Testis (tissue), 3 donors: ENCODE data around the gene QPRT. TPM values are rescaled to one million over a fixed set of nuclear protein-coding genes. Genes with fewer than 3 reads are reported as not detected.

Source experiments
- DNase-seq: peaks from one replicate; pipeline ENCODE4 v3.0.0-alpha.2; 2019
- H3K27ac ChIP-seq, 2 donors: fragments of 200-600 bp; sonication (generic); one replicate each; pipeline ENCODE4 v1.5.1; 2019
- H3K27me3 ChIP-seq: fragments of 200-600 bp; sonication (generic); one replicate; pipeline ENCODE4 v1.5.1; 2019
- H3K36me3 ChIP-seq: fragments of 200-600 bp; sonication (generic); one replicate; pipeline ENCODE4 v1.5.1; 2017; ENCODE audit warnings: low read depth; ENCODE audit errors: missing control alignments
- H3K4me1 ChIP-seq: fragments of 200-600 bp; sonication (generic); one replicate; pipeline ENCODE4 v1.5.1; 2019
- H3K4me3 ChIP-seq, 2 donors: fragments of 200-600 bp; sonication (generic); one replicate each; pipeline ENCODE4 v1.5.1; 2017 to 2019
- H3K9me3 ChIP-seq: fragments of 200-600 bp; sonication (generic); one replicate; pipeline ENCODE4 v1.5.1; 2017
- CTCF ChIP-seq, 3 experiments: fragments of 450-650 bp in 2 of 3; fragments of 200-600 bp in 1 of 3; sonication (generic) in 1 of 3; IDR thresholded peaks; one replicate each; pipeline ENCODE4 v1.5.1; 2016 to 2019; ENCODE audit warnings: antibody characterized with exemption in 3 of 3, mild to moderate bottlenecking in 2 of 3, moderate library complexity in 1 of 3
- POLR2A ChIP-seq: fragments of 450-650 bp; IDR thresholded peaks from one replicate; pipeline ENCODE4 v1.6.1; 2017; ENCODE audit warnings: antibody characterized with exemption, mild to moderate bottlenecking, moderate library complexity
- WGBS, 2 donors: methylation state at CpG; one replicate each; pipeline ENCODE4 v1.1.5; 2018; 5-methylcytosine and 5-hydroxymethylcytosine counted together
- intact Hi-C: fragments of 100-400 bp; cut with DNase I; formaldehyde crosslinking; loops from one replicate; pipeline ENCODE4 v1.15.1; 2023; ENCODE audit warnings: low total_unique reads
- polyA plus RNA-seq: library from polyadenylated mRNA; stranded (reverse); fragments of 350-450 nt; fragmentation: Illumina TruSeq; extraction: RNeasy Lipid Tissue Mini Kit (QIAGEN cat#74804); gene quantifications from one replicate; pipeline ENCODE4 v1.2.3, GENCODE V29; 2014; ENCODE audit warnings: low read depth, low replicate concordance; ENCODE audit not compliant: insufficient read depth
- total RNA-seq, 2 donors: library from RNA; depleted of rRNA; stranded (reverse); fragments of >200 nt; gene quantifications; one replicate each; pipeline ENCODE4 v1.2.3, GENCODE V29; 2016

The QPRT gene
- total and polyA plus RNA-seq, 3 donors from 2014 or later: 4.3 to 13.6 (median 7.6) TPM

GRCh38 chr16:29643596-29643995 lies 35.4 kb upstream of the QPRT start:
- Histone ChIP-seq H3K4me3 (no peak overlapping the region), H3K27ac (no peak overlapping the region), H3K9me3 (no peaks in the 10 kb centered on the region), H3K36me3 (no peaks in the 10 kb centered on the region), H3K27me3 (no peaks in the 10 kb centered on the region), H3K4me1 (no peaks in the 10 kb centered on the region)
- 95 to 96% methylated on average over 7 of the region's 7 CpGs for WGBS, 2 donors
- intact Hi-C loops: no loop called here
- TF ChIP-seq CTCF (IDR thresholded peaks at IDR 0.05): no peak
- TF ChIP-seq POLR2A: no peak
- DNase-seq: no peak

GRCh38 chr16:29644338-29644857 lies 34.6 kb upstream of the QPRT start:
- Histone ChIP-seq H3K27ac (no peak overlapping the region), H3K27me3 (no peaks in the 10 kb centered on the region), H3K36me3 (no peaks in the 10 kb centered on the region), H3K9me3 (no peaks in the 10 kb centered on the region), H3K4me3 (no peak overlapping the region), H3K4me1 (peaks cover 1% of the 10 kb centered on the region)
- DNase-seq: no peak
- 84 to 91% methylated on average over 9 of the region's 9 CpGs for WGBS, 2 donors
- intact Hi-C loops: no loop called here
- no peak for TF ChIP-seq CTCF (IDR thresholded peaks at IDR 0.05)
- TF ChIP-seq POLR2A: no peak

GRCh38 chr16:29644973-29645693 lies 33.8 kb upstream of the QPRT start:
- Histone ChIP-seq H3K36me3 (no peaks in the 10 kb centered on the region), H3K4me1 (peaks cover 5% of the 10 kb centered on the region), H3K27ac (no peak overlapping the region), H3K9me3 (no peaks in the 10 kb centered on the region), H3K27me3 (no peaks in the 10 kb centered on the region), H3K4me3 (no peak overlapping the region)
- no peak for DNase-seq
- 84 to 89% methylated on average over 4 of the region's 4 CpGs for WGBS, 2 donors
- intact Hi-C loops: no loop called here
- TF ChIP-seq POLR2A (no peak), CTCF (IDR thresholded peaks at IDR 0.05) (no peak)

GRCh38 chr16:29645694-29646187 lies 33.2 kb upstream of the QPRT start:
- Histone ChIP-seq H3K27me3 (no peaks in the 10 kb centered on the region), H3K36me3 (no peaks in the 10 kb centered on the region), H3K27ac (no peak overlapping the region), H3K4me1 (peaks cover 5% of the 10 kb centered on the region), H3K4me3 (no peak overlapping the region), H3K9me3 (no peaks in the 10 kb centered on the region)
- no peak for TF ChIP-seq POLR2A
- TF ChIP-seq CTCF (IDR thresholded peaks at IDR 0.05): no peak
- WGBS, 2 donors: 76 to 78% methylated on average over 4 of the region's 4 CpGs
- no peak for DNase-seq
- intact Hi-C loops: no loop called here

- Histone ChIP-seq H3K27ac (no peak overlapping the region), H3K9me3 (no peaks in the 10 kb centered on the region), H3K27me3 (no peaks in the 10 kb centered on the region), H3K4me1 (peaks cover 5% of the 10 kb centered on the region), H3K4me3 (no peak overlapping the region), H3K36me3 (no peaks in the 10 kb centered on the region)
- 90 to 93% methylated on average over 3 of the region's 3 CpGs for WGBS, 2 donors
- no peak for DNase-seq
- no peak for TF ChIP-seq POLR2A
- intact Hi-C loops: no loop called here
These were observed 32.0 kb upstream of the QPRT start for GRCh38 chr16:29646947-29647346.
